SU-DHL-6 (cell line): ENCODE measurements around the gene NMNAT2.

ENCODE experiments used
- EZH2phosphoT487 ChIP-seq: fragments of 200-600 bp; sonication (generic), shearing (Covaris generic); conservative IDR thresholded peaks from 2 replicates; pipeline ENCODE4 v1.6.1; 2018; ENCODE audit warnings: mild to moderate bottlenecking, antibody characterized with exemption, low read length, moderate library complexity, mixed read lengths
- TF ChIP-seq, protein P1 (sequence below): fragments of 200-600 bp; sonication (generic); IDR thresholded peaks from one replicate; pipeline ENCODE4 v1.5.1; 2017; ENCODE audit warnings: antibody characterized with exemption, mild to moderate bottlenecking, low read length, moderate library complexity; ENCODE audit not compliant: insufficient read depth, poor library complexity, severe bottlenecking

DNA sequence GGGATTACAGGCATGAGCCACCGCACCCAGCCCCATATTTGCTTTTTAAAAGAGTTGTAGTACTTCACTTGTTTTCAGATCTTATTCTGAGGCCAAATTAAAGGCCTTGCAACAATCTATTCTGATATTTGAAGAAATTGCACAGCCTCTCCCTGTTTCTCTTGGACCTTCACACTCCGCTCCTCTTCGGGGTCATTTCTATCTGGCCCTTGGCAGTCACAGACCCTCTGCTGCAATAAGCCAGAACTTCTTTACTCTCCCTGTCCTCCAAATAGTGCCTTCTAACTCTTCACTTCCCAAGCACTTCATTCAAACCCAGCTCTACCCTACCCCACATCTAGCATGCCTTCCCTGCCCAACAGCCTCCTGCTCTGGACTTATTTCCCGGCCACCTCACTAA lies 121.4 kb downstream of the NMNAT2 start:
- TF ChIP-seq, protein P1, sequence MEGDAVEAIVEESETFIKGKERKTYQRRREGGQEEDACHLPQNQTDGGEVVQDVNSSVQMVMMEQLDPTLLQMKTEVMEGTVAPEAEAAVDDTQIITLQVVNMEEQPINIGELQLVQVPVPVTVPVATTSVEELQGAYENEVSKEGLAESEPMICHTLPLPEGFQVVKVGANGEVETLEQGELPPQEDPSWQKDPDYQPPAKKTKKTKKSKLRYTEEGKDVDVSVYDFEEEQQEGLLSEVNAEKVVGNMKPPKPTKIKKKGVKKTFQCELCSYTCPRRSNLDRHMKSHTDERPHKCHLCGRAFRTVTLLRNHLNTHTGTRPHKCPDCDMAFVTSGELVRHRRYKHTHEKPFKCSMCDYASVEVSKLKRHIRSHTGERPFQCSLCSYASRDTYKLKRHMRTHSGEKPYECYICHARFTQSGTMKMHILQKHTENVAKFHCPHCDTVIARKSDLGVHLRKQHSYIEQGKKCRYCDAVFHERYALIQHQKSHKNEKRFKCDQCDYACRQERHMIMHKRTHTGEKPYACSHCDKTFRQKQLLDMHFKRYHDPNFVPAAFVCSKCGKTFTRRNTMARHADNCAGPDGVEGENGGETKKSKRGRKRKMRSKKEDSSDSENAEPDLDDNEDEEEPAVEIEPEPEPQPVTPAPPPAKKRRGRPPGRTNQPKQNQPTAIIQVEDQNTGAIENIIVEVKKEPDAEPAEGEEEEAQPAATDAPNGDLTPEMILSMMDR = no peak
- no peak for TF ChIP-seq EZH2phosphoT487
